SK-N-SH treated with all-trans-retinoic acid at 6 μM for 48 hours (cell line): ENCODE data around the gene MUC22.
"Not testable (repeated sequence)": the region's sequence is repeated elsewhere in the genome, so short reads cannot be mapped to it uniquely, and the experiment has no call there.

Experiments used
- ATAC-seq: fragments of 200-7000 bp; cut with Tn5 transposase; 3 replicates; pipeline ENCODE4 v1.9.1; 2020; ENCODE audit warnings: mild to moderate bottlenecking, moderate library complexity
- ARNTL ChIP-seq: fragments of 450-650 bp; formaldehyde crosslinking; IDR thresholded peaks from 2 replicates; pipeline ENCODE4 v1.5.0; 2020; ENCODE audit warnings: low read depth, mild to moderate bottlenecking, moderate library complexity, borderline replicate concordance
- BACH2 ChIP-seq: fragments of 250-450 bp; sonication (Bioruptor Pico); IDR thresholded peaks from 2 replicates; pipeline ENCODE4 v1.9.0; 2021; ENCODE audit warnings: mild to moderate bottlenecking, borderline replicate concordance
- CREB5 ChIP-seq: fragments of 250-450 bp; sonication (Bioruptor Pico); IDR thresholded peaks from 2 replicates; pipeline ENCODE4 v1.5.1; 2020; ENCODE audit warnings: low read depth, mild to moderate bottlenecking, moderate library complexity
- CSDC2 ChIP-seq: fragments of 250-450 bp; sonication (Bioruptor Pico); IDR thresholded peaks from 2 replicates; pipeline ENCODE4 v1.5.0; 2020; ENCODE audit warnings: mild to moderate bottlenecking, moderate library complexity
- CSRNP3 ChIP-seq: fragments of 250-450 bp; sonication (Bioruptor Pico); IDR thresholded peaks from 2 replicates; pipeline ENCODE4 v1.5.1; 2021; ENCODE audit warnings: mild to moderate bottlenecking, moderate library complexity
- ESRRG ChIP-seq: fragments of 250-450 bp; sonication (Bioruptor Pico); IDR thresholded peaks from 2 replicates; pipeline ENCODE4 v1.6.1; 2021; ENCODE audit warnings: mild to moderate bottlenecking
- GLIS3 ChIP-seq: fragments of 250-450 bp; sonication (Bioruptor Pico); IDR thresholded peaks from 2 replicates; pipeline ENCODE4 v1.5.0; 2020; ENCODE audit warnings: mild to moderate bottlenecking, moderate library complexity
- ISL1 ChIP-seq: fragments of 250-450 bp; sonication (Bioruptor Pico); IDR thresholded peaks from 2 replicates; pipeline ENCODE4 v2.1.2; 2022; ENCODE audit warnings: mild to moderate bottlenecking, moderate library complexity
- OSR1 ChIP-seq: fragments of 250-450 bp; sonication (Bioruptor Pico); IDR thresholded peaks from 2 replicates; pipeline ENCODE4 v1.8.0; 2022; ENCODE audit warnings: moderate library complexity, mild to moderate bottlenecking, inconsistent platforms
- PATZ1 ChIP-seq: fragments of 250-450 bp; sonication (Bioruptor Pico); IDR thresholded peaks from 2 replicates; pipeline ENCODE4 v1.8.0; 2020; ENCODE audit warnings: mild to moderate bottlenecking, moderate library complexity, borderline replicate concordance
- RARB ChIP-seq: fragments of 250-450 bp; sonication (Bioruptor Pico); IDR thresholded peaks from 2 replicates; pipeline ENCODE4 v1.8.0; 2021; ENCODE audit warnings: mild to moderate bottlenecking, moderate library complexity
- SNAI2 ChIP-seq: fragments of 250-450 bp; sonication (Bioruptor Pico); IDR thresholded peaks from 2 replicates; pipeline ENCODE4 v1.5.0; 2020; ENCODE audit warnings: mild to moderate bottlenecking, moderate library complexity
- TCF4 ChIP-seq: fragments of 250-450 bp; sonication (Bioruptor Pico); IDR thresholded peaks from 2 replicates; pipeline ENCODE4 v1.8.0; 2021; ENCODE audit warnings: mild to moderate bottlenecking, moderate library complexity, borderline replicate concordance
- TOX ChIP-seq: fragments of 250-450 bp; sonication (Bioruptor Pico); IDR thresholded peaks from 2 replicates; pipeline ENCODE4 v1.8.0; 2021; ENCODE audit warnings: mild to moderate bottlenecking, moderate library complexity, borderline replicate concordance
- TSHZ2 ChIP-seq: fragments of 250-450 bp; sonication (Bioruptor Pico); IDR thresholded peaks from 2 replicates; pipeline ENCODE4 v1.5.0; 2020; ENCODE audit warnings: mild to moderate bottlenecking, moderate library complexity
- ZC3H10 ChIP-seq: fragments of 250-450 bp; sonication (Bioruptor Pico); IDR thresholded peaks from 2 replicates; pipeline ENCODE4 v1.5.1; 2021; ENCODE audit warnings: mild to moderate bottlenecking, moderate library complexity
- ZFP3 ChIP-seq: fragments of 250-450 bp; sonication (Bioruptor Pico); IDR thresholded peaks from 2 replicates; pipeline ENCODE4 v1.5.0; 2020; ENCODE audit warnings: mild to moderate bottlenecking, moderate library complexity
- ZFP30 ChIP-seq: fragments of 450-650 bp; formaldehyde crosslinking; IDR thresholded peaks from 2 replicates; pipeline ENCODE4 v1.5.0; 2022; ENCODE audit warnings: mild to moderate bottlenecking, moderate library complexity
- ZNF70 ChIP-seq: fragments of 450-650 bp; formaldehyde crosslinking; IDR thresholded peaks from 2 replicates; pipeline ENCODE4 v1.5.0; 2020; ENCODE audit warnings: mild to moderate bottlenecking, moderate library complexity

Gene MUC22

GRCh38 chr6:31049518-31049917 is 39.2 kb downstream of the MUC22 start:
- TF ChIP-seq GLIS3 (CRISPR knock-in tag) (no peak), OSR1 (no peak), PATZ1 (CRISPR knock-in tag) (no peak), TSHZ2 (CRISPR knock-in tag) (no peak), CSDC2 (CRISPR knock-in tag) (no peak), TOX (CRISPR knock-in tag) (no peak), ZFP3 (no peak), CREB5 (CRISPR knock-in tag) (no peak), TCF4 (CRISPR knock-in tag) (no peak), SNAI2 (CRISPR knock-in tag) (no peak), RARB (CRISPR knock-in tag) (no peak), ZC3H10 (no peak), ISL1 (no peak), ARNTL (CRISPR knock-in tag) (no peak), ESRRG (no peak), ZNF70 (CRISPR knock-in tag) (no peak), ZFP30 (CRISPR knock-in tag) (no peak), BACH2 (no peak), CSRNP3 (CRISPR knock-in tag) (no peak)
- TF ChIP-seq, all 23 proteins: peak for 0
- peak; percentile 63; the same call in 2 of the 3 replicates for ATAC-seq

- not testable (repeated sequence) for ATAC-seq
These were observed 42.9 kb downstream of the MUC22 start for GRCh38 chr6:31053187-31053586.

- TF ChIP-seq TSHZ2 (CRISPR knock-in tag) (no peak), CREB5 (CRISPR knock-in tag) (no peak), TCF4 (CRISPR knock-in tag) (no peak), CSRNP3 (CRISPR knock-in tag) (no peak), SNAI2 (CRISPR knock-in tag) (no peak), TOX (CRISPR knock-in tag) (no peak), CSDC2 (CRISPR knock-in tag) (no peak), GLIS3 (CRISPR knock-in tag) (no peak), ARNTL (CRISPR knock-in tag) (no peak), ZC3H10 (no peak), PATZ1 (CRISPR knock-in tag) (no peak)
- ATAC-seq = no peak
These were observed 43.6 kb downstream of the MUC22 start for GRCh38 chr6:31053873-31054272.
